ENCODE measurements around the gene HS6ST1.
A peak's percentile ranks its signal among the peaks of the same experiment; 100 is the strongest.

HS6ST1 gene

GRCh38 chr2:128347701-128348539 is 29.3 kb upstream of the HS6ST1 start:
- Histone ChIP-seq H3K9me3 (ENCODE audit: control insufficient read depth in 2 of 2, low read length in 2 of 2) (no peaks in the 10 kb centered on the region), H3K4me3 (ENCODE audit: low read length in 2 of 2) (no peak overlapping the region), H3K27me3 (ENCODE audit: control insufficient read depth in 2 of 2, insufficient read depth in 2 of 2, low read length in 2 of 2) (no peaks in the 10 kb centered on the region), H3K9ac (ENCODE audit: low read depth in 1 of 2, low read length in 2 of 2) (no peak overlapping the region), H3K4me1 (ENCODE audit: control insufficient read depth in 2 of 2, insufficient read depth in 2 of 2, low read length in 2 of 2) (no peaks in the 10 kb centered on the region), H3K36me3 (ENCODE audit: control insufficient read depth in 2 of 2, insufficient read depth in 2 of 2, low read length in 2 of 2) (no peaks in the 10 kb centered on the region), H3K27ac (ENCODE audit: low read depth in 2 of 2, low read length in 2 of 2) (peak overlapping the region in 1 of 2 donors; percentile 27)

GRCh38 chr2:128347171-128347558 is 28.5 kb upstream of the HS6ST1 start:
- H3K4me3 ChIP-seq (ENCODE audit: low read length in 2 of 2) = no peak overlapping the region
- H3K27me3 ChIP-seq (ENCODE audit: control insufficient read depth in 2 of 2, insufficient read depth in 2 of 2, low read length in 2 of 2) = no peaks in the 10 kb centered on the region
- no peak overlapping the region for H3K27ac ChIP-seq (ENCODE audit: low read depth in 2 of 2, low read length in 2 of 2)
- H3K9me3 ChIP-seq (ENCODE audit: control insufficient read depth in 2 of 2, low read length in 2 of 2) = no peaks in the 10 kb centered on the region
- no peaks in the 10 kb centered on the region for H3K4me1 ChIP-seq (ENCODE audit: control insufficient read depth in 2 of 2, insufficient read depth in 2 of 2, low read length in 2 of 2)
- H3K9ac ChIP-seq (ENCODE audit: low read depth in 1 of 2, low read length in 2 of 2) = no peak overlapping the region
- no peaks in the 10 kb centered on the region for H3K36me3 ChIP-seq (ENCODE audit: control insufficient read depth in 2 of 2, insufficient read depth in 2 of 2, low read length in 2 of 2)

DNA sequence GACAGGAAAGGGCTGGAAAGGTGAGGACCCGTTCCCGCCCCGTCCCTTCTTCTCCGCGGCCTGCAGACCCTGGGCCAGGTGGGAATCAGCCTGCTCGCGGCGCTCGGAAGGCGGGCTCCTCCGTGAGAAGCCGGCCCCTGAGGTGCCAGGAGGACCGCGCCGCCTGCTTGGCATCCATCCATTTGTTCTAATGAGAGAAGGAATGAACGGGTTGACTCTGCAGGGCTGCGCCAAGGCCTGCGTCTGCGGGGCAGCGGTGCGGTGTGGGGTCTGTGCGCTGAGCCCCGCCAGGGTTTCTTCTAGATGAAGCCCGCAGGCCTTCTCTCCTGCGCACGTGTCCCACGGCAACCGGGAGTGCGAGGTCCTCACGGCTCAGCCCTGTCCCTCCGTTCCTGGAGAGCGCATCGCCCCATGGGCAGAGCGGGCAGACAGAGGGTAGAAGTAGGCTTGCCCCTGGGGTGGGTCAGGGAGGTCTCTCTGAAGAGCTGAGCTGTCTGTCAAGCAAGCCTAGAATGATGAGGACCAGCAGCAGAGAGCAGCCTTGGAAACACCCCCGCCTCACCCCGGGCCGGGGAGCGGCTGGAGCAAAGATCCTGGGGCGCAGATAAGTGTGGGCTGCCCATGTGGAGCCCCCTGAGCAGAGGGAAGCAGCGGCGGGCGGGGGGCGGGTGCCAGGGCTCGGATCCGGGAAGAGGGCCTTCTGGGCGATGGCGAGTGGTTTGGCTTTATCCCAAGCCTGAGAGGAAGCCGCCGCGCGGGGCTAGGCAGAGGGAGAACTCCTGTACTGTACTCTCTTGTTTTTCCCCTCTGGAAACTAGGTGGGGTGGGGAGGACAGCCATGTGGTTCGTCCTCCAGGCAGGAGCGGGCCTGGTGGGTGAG is 27.9 kb upstream of the HS6ST1 start:
- Histone ChIP-seq H3K27me3 (ENCODE audit: control insufficient read depth in 2 of 2, insufficient read depth in 2 of 2, low read length in 2 of 2) (no peaks in the 10 kb centered on the region), H3K4me3 (ENCODE audit: low read length in 2 of 2) (no peak overlapping the region), H3K36me3 (ENCODE audit: control insufficient read depth in 2 of 2, insufficient read depth in 2 of 2, low read length in 2 of 2) (no peaks in the 10 kb centered on the region), H3K27ac (ENCODE audit: low read depth in 2 of 2, low read length in 2 of 2) (no peak overlapping the region), H3K4me1 (ENCODE audit: control insufficient read depth in 2 of 2, insufficient read depth in 2 of 2, low read length in 2 of 2) (no peaks in the 10 kb centered on the region), H3K9me3 (ENCODE audit: control insufficient read depth in 2 of 2, low read length in 2 of 2) (no peaks in the 10 kb centered on the region), H3K9ac (ENCODE audit: low read depth in 1 of 2, low read length in 2 of 2) (no peak overlapping the region)

DNA sequence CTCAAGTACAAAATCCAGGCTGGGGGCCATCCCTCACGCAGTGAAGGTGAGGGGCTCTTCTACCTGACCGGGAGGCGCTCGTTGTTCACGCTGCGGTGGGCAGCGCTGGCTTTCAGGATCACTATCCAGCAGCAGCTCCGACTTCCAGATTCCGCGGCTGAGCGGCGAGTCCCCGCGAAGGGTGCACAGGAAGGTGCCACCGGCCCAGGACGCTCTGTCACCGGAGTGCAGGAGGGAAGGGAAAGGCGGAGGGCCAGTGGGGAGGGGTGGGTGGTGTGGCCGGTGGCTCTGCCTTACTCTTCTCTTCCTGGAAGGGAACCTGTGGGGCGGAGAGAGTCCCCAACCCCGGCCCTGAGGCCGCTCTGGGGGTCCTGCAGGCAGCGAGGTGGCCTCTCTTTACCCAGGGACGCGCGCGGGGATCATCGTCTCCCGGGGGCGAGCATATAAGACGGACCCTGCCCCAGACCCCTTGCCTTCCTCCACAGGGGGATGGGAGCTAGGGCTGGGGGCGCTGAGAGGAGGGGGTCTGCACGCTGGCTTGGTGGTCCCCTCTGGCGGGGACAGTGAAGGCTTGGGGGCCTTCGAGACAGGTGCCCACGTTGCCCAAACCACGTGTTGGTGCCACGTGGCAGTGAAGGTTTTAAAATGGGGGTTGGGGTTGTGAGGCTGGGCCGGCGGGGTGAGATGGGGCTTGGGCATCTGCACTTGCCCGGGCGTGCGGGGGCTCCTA is 26.9 kb upstream of the HS6ST1 start:
- no peaks in the 10 kb centered on the region for H3K36me3 ChIP-seq (ENCODE audit: control insufficient read depth in 2 of 2, insufficient read depth in 2 of 2, low read length in 2 of 2)
- H3K9me3 ChIP-seq (ENCODE audit: control insufficient read depth in 2 of 2, low read length in 2 of 2) = no peaks in the 10 kb centered on the region
- H3K4me1 ChIP-seq (ENCODE audit: control insufficient read depth in 2 of 2, insufficient read depth in 2 of 2, low read length in 2 of 2) = no peaks in the 10 kb centered on the region
- no peaks in the 10 kb centered on the region for H3K27me3 ChIP-seq (ENCODE audit: control insufficient read depth in 2 of 2, insufficient read depth in 2 of 2, low read length in 2 of 2)
- H3K9ac ChIP-seq (ENCODE audit: low read depth in 1 of 2, low read length in 2 of 2) = no peak overlapping the region
- H3K27ac ChIP-seq (ENCODE audit: low read depth in 2 of 2, low read length in 2 of 2) = no peak overlapping the region
- H3K4me3 ChIP-seq (ENCODE audit: low read length in 2 of 2) = no peak overlapping the region

- H3K36me3 ChIP-seq (ENCODE audit: control insufficient read depth in 2 of 2, insufficient read depth in 2 of 2, low read length in 2 of 2) = no peaks in the 10 kb centered on the region
- no peak overlapping the region for H3K27ac ChIP-seq (ENCODE audit: low read depth in 2 of 2, low read length in 2 of 2)
- H3K4me3 ChIP-seq (ENCODE audit: low read length in 2 of 2) = no peak overlapping the region
- no peak overlapping the region for H3K9ac ChIP-seq (ENCODE audit: low read depth in 1 of 2, low read length in 2 of 2)
- H3K27me3 ChIP-seq (ENCODE audit: control insufficient read depth in 2 of 2, insufficient read depth in 2 of 2, low read length in 2 of 2) = no peaks in the 10 kb centered on the region
- no peaks in the 10 kb centered on the region for H3K9me3 ChIP-seq (ENCODE audit: control insufficient read depth in 2 of 2, low read length in 2 of 2)
- H3K4me1 ChIP-seq (ENCODE audit: control insufficient read depth in 2 of 2, insufficient read depth in 2 of 2, low read length in 2 of 2) = no peaks in the 10 kb centered on the region
Measured at GRCh38 chr2:128344101-128344500, 25.4 kb upstream of the HS6ST1 start.

GRCh38 chr2:128343459-128343858 is 24.8 kb upstream of the HS6ST1 start:
- Histone ChIP-seq H3K9ac (ENCODE audit: low read depth in 1 of 2, low read length in 2 of 2) (no peak overlapping the region), H3K27ac (ENCODE audit: low read depth in 2 of 2, low read length in 2 of 2) (no peak overlapping the region), H3K9me3 (ENCODE audit: control insufficient read depth in 2 of 2, low read length in 2 of 2) (no peaks in the 10 kb centered on the region), H3K36me3 (ENCODE audit: control insufficient read depth in 2 of 2, insufficient read depth in 2 of 2, low read length in 2 of 2) (no peaks in the 10 kb centered on the region), H3K4me1 (ENCODE audit: control insufficient read depth in 2 of 2, insufficient read depth in 2 of 2, low read length in 2 of 2) (no peaks in the 10 kb centered on the region), H3K4me3 (ENCODE audit: low read length in 2 of 2) (no peak overlapping the region), H3K27me3 (ENCODE audit: control insufficient read depth in 2 of 2, insufficient read depth in 2 of 2, low read length in 2 of 2) (no peaks in the 10 kb centered on the region)

DNA sequence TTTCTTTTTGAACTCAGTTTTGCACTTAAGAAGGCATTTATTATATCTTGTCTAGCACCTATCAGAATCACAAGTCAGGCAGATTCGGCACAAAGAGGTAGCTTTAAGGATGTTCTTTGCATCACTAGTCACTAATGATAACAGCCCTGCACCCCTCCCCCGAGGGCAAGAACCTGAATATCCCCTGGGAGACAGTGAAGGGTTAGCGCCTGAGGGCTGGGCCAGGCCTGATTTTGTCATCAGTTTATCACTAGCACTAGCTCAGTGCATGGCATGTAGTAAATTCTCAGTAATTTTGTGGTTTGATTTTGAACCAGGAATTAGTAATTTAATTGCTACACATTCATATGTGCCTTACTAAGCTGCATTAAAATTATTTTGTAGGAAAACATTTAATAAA is 23.9 kb upstream of the HS6ST1 start:
- Histone ChIP-seq H3K9ac (ENCODE audit: low read depth in 1 of 2, low read length in 2 of 2) (no peak overlapping the region), H3K4me1 (ENCODE audit: control insufficient read depth in 2 of 2, insufficient read depth in 2 of 2, low read length in 2 of 2) (no peaks in the 10 kb centered on the region), H3K36me3 (ENCODE audit: control insufficient read depth in 2 of 2, insufficient read depth in 2 of 2, low read length in 2 of 2) (no peaks in the 10 kb centered on the region), H3K4me3 (ENCODE audit: low read length in 2 of 2) (no peak overlapping the region), H3K27me3 (ENCODE audit: control insufficient read depth in 2 of 2, insufficient read depth in 2 of 2, low read length in 2 of 2) (no peaks in the 10 kb centered on the region), H3K27ac (ENCODE audit: low read depth in 2 of 2, low read length in 2 of 2) (no peak overlapping the region), H3K9me3 (ENCODE audit: control insufficient read depth in 2 of 2, low read length in 2 of 2) (no peaks in the 10 kb centered on the region)

DNA sequence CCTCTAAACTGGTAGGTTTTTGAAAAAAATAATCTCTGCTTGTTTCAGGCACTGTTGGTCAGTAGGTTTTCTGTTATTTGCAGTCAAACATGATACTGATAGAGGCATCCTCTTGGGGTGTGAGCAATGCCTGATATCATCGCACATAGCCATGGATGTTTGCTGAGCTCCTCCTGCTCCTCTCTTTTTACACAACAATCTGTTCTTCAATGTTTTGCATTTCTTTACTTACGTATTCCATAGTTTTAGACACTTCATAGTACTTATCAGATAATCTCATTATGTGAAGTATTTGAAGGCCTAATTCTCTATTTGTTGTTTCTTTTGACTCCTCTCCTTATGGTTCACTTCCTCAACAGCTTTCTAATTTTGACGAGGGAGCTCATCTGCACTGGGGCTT is 23.0 kb upstream of the HS6ST1 start:
- no peak overlapping the region for H3K4me3 ChIP-seq (ENCODE audit: low read length in 2 of 2)
- H3K27me3 ChIP-seq (ENCODE audit: control insufficient read depth in 2 of 2, insufficient read depth in 2 of 2, low read length in 2 of 2) = no peaks in the 10 kb centered on the region
- H3K9ac ChIP-seq (ENCODE audit: low read depth in 1 of 2, low read length in 2 of 2) = no peak overlapping the region
- no peaks in the 10 kb centered on the region for H3K36me3 ChIP-seq (ENCODE audit: control insufficient read depth in 2 of 2, insufficient read depth in 2 of 2, low read length in 2 of 2)
- H3K4me1 ChIP-seq (ENCODE audit: control insufficient read depth in 2 of 2, insufficient read depth in 2 of 2, low read length in 2 of 2) = no peaks in the 10 kb centered on the region
- no peak overlapping the region for H3K27ac ChIP-seq (ENCODE audit: low read depth in 2 of 2, low read length in 2 of 2)
- no peaks in the 10 kb centered on the region for H3K9me3 ChIP-seq (ENCODE audit: control insufficient read depth in 2 of 2, low read length in 2 of 2)

- H3K27me3 ChIP-seq (ENCODE audit: control insufficient read depth in 2 of 2, insufficient read depth in 2 of 2, low read length in 2 of 2) = no peaks in the 10 kb centered on the region
- no peak overlapping the region for H3K4me3 ChIP-seq (ENCODE audit: low read length in 2 of 2)
- H3K9me3 ChIP-seq (ENCODE audit: control insufficient read depth in 2 of 2, low read length in 2 of 2) = peaks cover 3 to 4% of the 10 kb centered on the region in 2 donors
- H3K9ac ChIP-seq (ENCODE audit: low read depth in 1 of 2, low read length in 2 of 2) = no peak overlapping the region
- H3K36me3 ChIP-seq (ENCODE audit: control insufficient read depth in 2 of 2, insufficient read depth in 2 of 2, low read length in 2 of 2) = no peaks in the 10 kb centered on the region
- no peaks in the 10 kb centered on the region for H3K4me1 ChIP-seq (ENCODE audit: control insufficient read depth in 2 of 2, insufficient read depth in 2 of 2, low read length in 2 of 2)
- no peak overlapping the region for H3K27ac ChIP-seq (ENCODE audit: low read depth in 2 of 2, low read length in 2 of 2)
Measured at GRCh38 chr2:128332091-128332634, 13.5 kb upstream of the HS6ST1 start.

Data from mucosa of rectum (tissue), 2 donors.